Measurements from ENCODE around the gene HTR3A.
A peak's percentile ranks its signal among the peaks of the same experiment; 100 is the strongest.

Gene HTR3A

GRCh38 chr11:113980785-113981184 lies 5.9 kb downstream of the HTR3A start:
- no peak for DNase-seq

GRCh38 chr11:113982306-113982705 lies 7.4 kb downstream of the HTR3A start:
- no peak for DNase-seq

- DNase-seq, result no peak
Measured at GRCh38 chr11:113984781-113985180, 9.9 kb downstream of the HTR3A start.

GRCh38 chr11:113985906-113986305 lies 11.0 kb downstream of the HTR3A start:
- no peak for DNase-seq

- no peak for DNase-seq
Measured at GRCh38 chr11:113986351-113987140, 11.6 kb downstream of the HTR3A start.

- no peak for DNase-seq
Measured at GRCh38 chr11:113989381-113989780, 14.5 kb downstream of the HTR3A start.

GRCh38 chr11:113989916-113990315 lies 15.0 kb downstream of the HTR3A start:
- no peak for DNase-seq

- DNase-seq, result no peak
Measured at GRCh38 chr11:113991170-113991569, 16.3 kb downstream of the HTR3A start.

GRCh38 chr11:113991718-113992458 lies 17.0 kb downstream of the HTR3A start:
- no peak for DNase-seq

GRCh38 chr11:113992459-113993110 lies 17.7 kb downstream of the HTR3A start:
- DNase-seq, result no peak

GRCh38 chr11:113994077-113994954 lies 19.4 kb downstream of the HTR3A start:
- peak; percentile 31 for DNase-seq

GRCh38 chr11:113997473-113997872 lies 22.6 kb downstream of the HTR3A start:
- no peak for DNase-seq

GRCh38 chr11:113998574-113998973 lies 23.7 kb downstream of the HTR3A start:
- no peak for DNase-seq

- no peak for DNase-seq
Measured at GRCh38 chr11:114000526-114000925, 25.6 kb downstream of the HTR3A start.

GRCh38 chr11:114001416-114001815 lies 26.5 kb downstream of the HTR3A start:
- no peak for DNase-seq

GRCh38 chr11:114008331-114008730 lies 33.4 kb downstream of the HTR3A start:
- no peak for DNase-seq

GRCh38 chr11:114010931-114011330 lies 36.0 kb downstream of the HTR3A start:
- no peak for DNase-seq

GRCh38 chr11:114011443-114011842 lies 36.5 kb downstream of the HTR3A start:
- no peak for DNase-seq

GRCh38 chr11:114015117-114015516 lies 40.2 kb downstream of the HTR3A start:
- DNase-seq, result no peak

GRCh38 chr11:114016986-114017385 lies 42.1 kb downstream of the HTR3A start:
- no peak for DNase-seq

GRCh38 chr11:114017723-114018122 lies 42.8 kb downstream of the HTR3A start:
- DNase-seq, result no peak

GRCh38 chr11:114019046-114019445 lies 44.1 kb downstream of the HTR3A start:
- no peak for DNase-seq

- DNase-seq, result no peak
Measured at GRCh38 chr11:114019574-114019973, 44.7 kb downstream of the HTR3A start.
